Choroid plexus epithelial cell (primary cell): ENCODE data around the gene FBLIM1.

Experiments
- DNase-seq: peaks from one replicate; pipeline ENCODE4 v3.0.0-alpha.2; 2010; ENCODE audit warnings: low read depth
- H3K4me3 ChIP-seq: 2 replicates; pipeline ENCODE4 v1.5.1; 2011; ENCODE audit warnings: low read depth, mild to moderate bottlenecking, control low read depth, low read length, moderate library complexity
- TF ChIP-seq, protein P1 (sequence below): conservative IDR thresholded peaks from 2 replicates; pipeline ENCODE4 v1.5.1; 2011; ENCODE audit warnings: low read depth, mild to moderate bottlenecking, control low read depth, inconsistent platforms, low read length, moderate library complexity

The FBLIM1 gene

GRCh38 chr1:15726508-15726907 lies 32.1 kb upstream of the FBLIM1 start:
- no peak overlapping the region for H3K4me3 ChIP-seq
- DNase-seq: no peak
- TF ChIP-seq, protein P1, sequence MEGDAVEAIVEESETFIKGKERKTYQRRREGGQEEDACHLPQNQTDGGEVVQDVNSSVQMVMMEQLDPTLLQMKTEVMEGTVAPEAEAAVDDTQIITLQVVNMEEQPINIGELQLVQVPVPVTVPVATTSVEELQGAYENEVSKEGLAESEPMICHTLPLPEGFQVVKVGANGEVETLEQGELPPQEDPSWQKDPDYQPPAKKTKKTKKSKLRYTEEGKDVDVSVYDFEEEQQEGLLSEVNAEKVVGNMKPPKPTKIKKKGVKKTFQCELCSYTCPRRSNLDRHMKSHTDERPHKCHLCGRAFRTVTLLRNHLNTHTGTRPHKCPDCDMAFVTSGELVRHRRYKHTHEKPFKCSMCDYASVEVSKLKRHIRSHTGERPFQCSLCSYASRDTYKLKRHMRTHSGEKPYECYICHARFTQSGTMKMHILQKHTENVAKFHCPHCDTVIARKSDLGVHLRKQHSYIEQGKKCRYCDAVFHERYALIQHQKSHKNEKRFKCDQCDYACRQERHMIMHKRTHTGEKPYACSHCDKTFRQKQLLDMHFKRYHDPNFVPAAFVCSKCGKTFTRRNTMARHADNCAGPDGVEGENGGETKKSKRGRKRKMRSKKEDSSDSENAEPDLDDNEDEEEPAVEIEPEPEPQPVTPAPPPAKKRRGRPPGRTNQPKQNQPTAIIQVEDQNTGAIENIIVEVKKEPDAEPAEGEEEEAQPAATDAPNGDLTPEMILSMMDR: no peak

DNA sequence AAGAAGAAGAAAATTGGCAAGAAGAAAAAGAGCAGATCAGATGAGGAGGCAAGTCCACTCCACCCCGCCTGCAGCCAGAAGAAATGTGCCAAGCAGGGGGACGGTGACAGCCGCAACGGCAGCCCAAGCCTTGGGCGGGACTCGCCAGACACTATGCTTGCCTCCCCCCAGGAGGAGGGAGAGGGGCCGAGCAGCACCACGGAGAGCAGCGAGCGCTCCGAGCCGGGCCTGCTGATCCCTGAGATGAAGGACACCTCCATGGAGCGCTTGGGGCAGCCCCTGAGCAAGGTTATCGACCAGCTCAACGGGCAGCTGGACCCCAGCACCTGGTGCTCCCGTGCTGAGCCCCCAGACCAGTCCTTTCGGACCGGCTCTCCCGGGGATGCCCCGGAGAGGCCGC lies 31.6 kb upstream of the FBLIM1 start:
- no peak overlapping the region for H3K4me3 ChIP-seq
- no peak for DNase-seq
- TF ChIP-seq, protein P1: no peak

DNA sequence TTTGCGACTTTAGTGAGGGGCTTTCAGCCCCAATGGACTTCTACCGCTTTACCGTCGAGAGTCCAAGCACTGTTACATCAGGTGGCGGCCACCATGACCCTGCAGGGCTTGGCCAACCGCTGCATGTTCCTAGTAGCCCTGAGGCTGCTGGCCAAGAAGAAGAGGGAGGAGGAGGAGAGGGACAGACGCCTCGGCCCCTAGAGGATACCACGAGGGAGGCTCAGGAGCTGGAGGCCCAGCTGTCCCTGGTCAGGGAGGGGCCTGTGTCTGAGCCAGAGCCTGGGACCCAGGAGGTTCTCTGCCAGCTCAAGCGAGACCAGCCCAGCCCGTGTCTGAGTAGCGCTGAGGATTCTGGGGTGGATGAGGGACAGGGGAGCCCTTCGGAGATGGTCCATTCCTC lies 31.2 kb upstream of the FBLIM1 start:
- TF ChIP-seq, protein P1: no peak
- no peak overlapping the region for H3K4me3 ChIP-seq
- no peak for DNase-seq

GRCh38 chr1:15727866-15728534 lies 30.6 kb upstream of the FBLIM1 start:
- H3K4me3 ChIP-seq: no peak overlapping the region
- TF ChIP-seq, protein P1: no peak
- no peak for DNase-seq

DNA sequence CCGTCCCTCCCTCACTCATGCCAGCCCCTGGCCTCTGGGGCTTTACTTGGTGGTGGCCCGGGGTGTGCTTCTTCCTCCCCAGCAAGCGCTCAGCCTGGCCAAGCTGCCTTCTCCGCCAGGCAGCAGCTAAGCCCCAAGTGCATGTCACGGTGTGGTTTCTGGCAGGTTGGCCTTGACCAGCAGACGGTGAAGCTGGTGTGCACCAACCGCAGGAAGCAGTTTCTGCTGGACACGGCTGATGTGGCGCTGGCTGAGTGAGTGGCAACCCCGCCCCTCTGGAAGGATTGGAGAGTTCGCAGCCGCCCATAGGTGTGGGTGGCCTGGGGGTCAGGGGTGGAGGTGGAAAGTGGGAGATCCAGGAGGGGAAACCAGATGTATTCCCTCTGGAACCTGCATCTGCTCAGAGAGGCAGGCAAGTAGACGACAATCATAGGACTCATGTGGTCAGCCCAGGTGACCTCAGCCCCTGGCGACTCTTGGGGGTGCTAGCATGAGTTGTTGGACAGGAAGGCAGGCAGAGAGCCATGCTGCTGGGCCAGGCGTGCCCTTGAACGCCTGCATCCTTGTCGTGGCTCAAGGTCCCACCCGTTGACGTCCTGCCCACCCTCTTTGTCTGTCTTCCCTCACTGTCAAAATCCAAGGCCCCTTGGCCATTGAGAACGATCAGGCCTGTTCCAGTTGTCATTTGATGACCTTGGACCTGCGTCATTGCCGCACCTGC lies 29.5 kb upstream of the FBLIM1 start:
- no peak overlapping the region for H3K4me3 ChIP-seq
- TF ChIP-seq, protein P1: no peak
- DNase-seq: no peak

DNA sequence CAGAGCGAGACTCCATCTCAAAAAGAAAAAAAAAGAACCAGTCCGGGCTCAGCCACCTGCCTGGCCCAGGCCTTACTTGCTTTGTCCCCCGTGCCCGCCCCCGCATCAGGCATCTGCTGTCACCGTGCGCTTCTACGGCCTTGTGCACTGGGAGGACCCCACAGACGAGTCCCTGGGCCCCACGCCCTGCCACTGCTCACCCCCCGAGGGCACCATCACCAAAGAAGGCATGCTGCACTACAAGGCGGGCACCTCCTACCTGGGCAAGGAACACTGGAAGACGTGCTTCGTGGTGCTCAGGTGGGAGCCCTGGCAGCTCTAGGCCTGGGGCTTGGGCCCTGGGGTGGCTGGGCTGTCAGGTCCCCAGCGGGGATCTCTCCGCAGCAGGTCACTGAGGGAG lies 28.2 kb upstream of the FBLIM1 start:
- no peak overlapping the region for H3K4me3 ChIP-seq
- TF ChIP-seq, protein P1: no peak
- DNase-seq: no peak

GRCh38 chr1:15730936-15731335 lies 27.7 kb upstream of the FBLIM1 start:
- no peak for DNase-seq
- TF ChIP-seq, protein P1: no peak
- no peak overlapping the region for H3K4me3 ChIP-seq
